Colonic mucosa (tissue), 4 donors: ENCODE measurements around the gene AP2A1. TPM values are rescaled to one million over a fixed set of nuclear protein-coding genes. Genes with fewer than 3 reads are reported as not detected.

Experiments used
- DNase-seq: peaks from one replicate; pipeline ENCODE4 v3.0.0-alpha.2; 2020
- H3K27ac ChIP-seq: fragments of 200-600 bp; one replicate; pipeline ENCODE4 v1.8.0; 2021
- H3K27me3 ChIP-seq: fragments of 200-600 bp; one replicate; pipeline ENCODE4 v1.8.0; 2021
- H3K36me3 ChIP-seq: fragments of 200-600 bp; one replicate; pipeline ENCODE4 v1.8.0; 2021
- H3K4me1 ChIP-seq: fragments of 200-600 bp; one replicate; pipeline ENCODE4 v1.8.0; 2021; ENCODE audit warnings: mild to moderate bottlenecking
- H3K4me3 ChIP-seq: fragments of 200-600 bp; one replicate; pipeline ENCODE4 v1.8.0; 2021
- H3K9ac ChIP-seq, 2 donors: one replicate each; pipeline ENCODE4 v1.7.0; 2013; ENCODE audit warnings: control low read depth in 2 of 2, low read depth in 2 of 2, low read length in 2 of 2
- H3K9me3 ChIP-seq: fragments of 200-600 bp; one replicate; pipeline ENCODE4 v1.8.0; 2021
- intact Hi-C: fragments of 100-400 bp; cut with DNase I; formaldehyde crosslinking; loops from one replicate; pipeline ENCODE4 v1.14.1; 2022
- total RNA-seq, 2 donors: library from RNA; stranded (reverse); fragmentation: NEBNext Ultra II Directional in 1 of 2; extraction: Animal tissue kit (Norgen Biotek cat#: 25700) in 1 of 2; gene quantifications; one replicate each; pipeline ENCODE4 v1.2.1, GENCODE V29; 2021
- TF ChIP-seq, protein P1 (sequence below): fragments of 200-600 bp; IDR thresholded peaks from one replicate; pipeline ENCODE4 v1.8.0; 2022; ENCODE audit warnings: antibody characterized with exemption, mild to moderate bottlenecking
- donor health status: healthy.
- donor health status: DM: no; HTN: no; CAD: no.
- donor health status: DM: no; HTN: no; CAD: no.

Gene AP2A1
- total RNA-seq, 2 donors from 2014 or later: 80.0 to 92.1 TPM

DNA sequence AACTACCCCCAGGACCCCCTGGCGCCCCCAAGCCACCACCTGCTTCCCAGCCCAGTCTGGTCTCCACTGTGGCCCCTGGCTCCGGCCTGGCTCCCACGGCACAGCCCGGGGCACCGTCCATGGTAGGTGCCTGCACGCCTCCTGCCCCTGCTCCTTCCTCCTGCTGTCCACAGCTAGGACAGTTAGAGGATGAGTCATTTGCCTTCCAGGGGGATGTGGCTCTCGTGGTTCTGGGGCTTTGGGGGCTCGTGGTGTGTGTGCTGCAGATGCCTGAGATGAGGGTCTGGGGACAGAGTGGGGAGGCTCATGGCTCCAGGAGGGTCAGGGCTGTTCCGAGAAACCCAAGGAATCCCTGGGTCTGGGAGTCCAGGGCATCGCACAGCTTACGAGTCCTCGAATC is 64.0 kb downstream of the AP2A1 start:
- Histone ChIP-seq H3K9me3 (no peaks in the 10 kb centered on the region), H3K4me1 (no peaks in the 10 kb centered on the region), H3K36me3 (peaks cover 4% of the 10 kb centered on the region), H3K9ac (no peak overlapping the region), H3K4me3 (no peak overlapping the region), H3K27me3 (no peaks in the 10 kb centered on the region), H3K27ac (no peak overlapping the region)
- DNase-seq: no peak
- intact Hi-C loops: no loop called here
- TF ChIP-seq, protein P1, sequence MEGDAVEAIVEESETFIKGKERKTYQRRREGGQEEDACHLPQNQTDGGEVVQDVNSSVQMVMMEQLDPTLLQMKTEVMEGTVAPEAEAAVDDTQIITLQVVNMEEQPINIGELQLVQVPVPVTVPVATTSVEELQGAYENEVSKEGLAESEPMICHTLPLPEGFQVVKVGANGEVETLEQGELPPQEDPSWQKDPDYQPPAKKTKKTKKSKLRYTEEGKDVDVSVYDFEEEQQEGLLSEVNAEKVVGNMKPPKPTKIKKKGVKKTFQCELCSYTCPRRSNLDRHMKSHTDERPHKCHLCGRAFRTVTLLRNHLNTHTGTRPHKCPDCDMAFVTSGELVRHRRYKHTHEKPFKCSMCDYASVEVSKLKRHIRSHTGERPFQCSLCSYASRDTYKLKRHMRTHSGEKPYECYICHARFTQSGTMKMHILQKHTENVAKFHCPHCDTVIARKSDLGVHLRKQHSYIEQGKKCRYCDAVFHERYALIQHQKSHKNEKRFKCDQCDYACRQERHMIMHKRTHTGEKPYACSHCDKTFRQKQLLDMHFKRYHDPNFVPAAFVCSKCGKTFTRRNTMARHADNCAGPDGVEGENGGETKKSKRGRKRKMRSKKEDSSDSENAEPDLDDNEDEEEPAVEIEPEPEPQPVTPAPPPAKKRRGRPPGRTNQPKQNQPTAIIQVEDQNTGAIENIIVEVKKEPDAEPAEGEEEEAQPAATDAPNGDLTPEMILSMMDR: no peak

DNA sequence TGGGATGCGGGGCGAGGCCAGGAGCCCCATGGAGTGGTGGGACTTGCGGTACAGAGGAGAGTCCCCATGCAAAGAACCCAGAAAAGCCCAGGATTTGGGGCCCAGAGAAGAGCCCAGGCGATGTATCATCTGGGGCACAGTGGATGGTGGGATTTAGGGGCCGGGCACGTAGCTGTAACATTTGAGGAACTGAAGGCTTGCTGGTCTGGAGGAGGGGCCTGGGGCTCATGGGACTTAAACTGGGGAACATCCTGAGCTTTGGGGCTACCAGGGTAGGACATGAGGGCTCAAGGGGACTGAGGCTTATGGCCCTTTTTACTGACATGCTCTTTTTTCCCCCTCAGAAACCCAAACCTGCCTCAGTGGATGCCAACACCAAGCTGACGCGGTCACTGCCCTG is 64.8 kb downstream of the AP2A1 start:
- Histone ChIP-seq H3K27me3 (no peaks in the 10 kb centered on the region), H3K27ac (no peak overlapping the region), H3K9me3 (no peaks in the 10 kb centered on the region), H3K4me3 (no peak overlapping the region), H3K4me1 (no peaks in the 10 kb centered on the region), H3K9ac (no peak overlapping the region), H3K36me3 (peaks cover 9% of the 10 kb centered on the region)
- TF ChIP-seq, protein P1: no peak
- intact Hi-C loops: no loop called here
- DNase-seq: no peak

DNA sequence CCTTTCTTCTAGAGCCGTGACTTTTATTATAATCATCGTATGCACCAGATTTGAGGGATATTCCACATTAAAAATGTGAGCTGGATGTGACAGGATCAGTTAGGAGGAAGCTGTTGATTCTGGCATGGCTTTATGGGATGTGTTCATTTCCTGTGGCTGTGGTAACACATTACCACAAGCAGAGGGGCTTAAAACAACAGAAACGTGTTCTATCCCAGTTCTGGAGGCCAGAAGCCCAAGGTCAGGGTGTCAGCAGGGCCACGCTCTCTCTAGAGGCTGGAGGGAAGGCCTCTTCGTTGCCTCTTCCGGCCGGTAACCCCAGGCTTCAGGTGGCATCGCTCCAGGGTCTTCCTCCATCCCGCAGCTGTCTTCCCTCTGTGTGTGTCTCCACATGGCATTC is 65.8 kb downstream of the AP2A1 start:
- Histone ChIP-seq H3K27ac (no peak overlapping the region), H3K4me3 (no peak overlapping the region), H3K27me3 (no peaks in the 10 kb centered on the region), H3K9ac (no peak overlapping the region), H3K9me3 (no peaks in the 10 kb centered on the region), H3K4me1 (no peaks in the 10 kb centered on the region), H3K36me3 (peaks cover 9% of the 10 kb centered on the region)
- DNase-seq: no peak
- TF ChIP-seq, protein P1: no peak
- intact Hi-C loops: no loop called here

DNA sequence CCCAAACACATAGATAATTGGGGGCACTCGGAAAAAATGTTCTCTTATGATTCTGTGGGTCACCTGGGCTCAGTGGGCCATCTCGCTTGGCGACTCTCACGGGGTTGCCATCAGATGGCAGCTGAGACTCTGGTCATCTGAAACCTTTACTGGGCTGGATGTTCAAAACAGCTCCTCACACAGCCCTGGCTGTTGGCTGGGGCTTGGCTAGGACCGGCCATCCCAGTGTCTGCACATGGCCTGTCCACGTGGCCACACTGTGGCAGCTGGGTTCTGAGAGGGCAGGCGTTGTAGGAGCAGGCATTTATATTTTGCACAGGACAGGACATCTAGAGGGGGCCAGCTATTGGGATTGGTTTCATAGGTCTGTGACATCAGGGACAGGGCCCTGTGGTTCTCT is 66.8 kb downstream of the AP2A1 start:
- peaks cover 9% of the 10 kb centered on the region for H3K36me3 ChIP-seq
- H3K4me1 ChIP-seq: no peaks in the 10 kb centered on the region
- H3K9ac ChIP-seq: no peak overlapping the region
- no peak for DNase-seq
- H3K27me3 ChIP-seq: no peaks in the 10 kb centered on the region
- intact Hi-C loops: no loop called here
- no peak overlapping the region for H3K4me3 ChIP-seq
- no peaks in the 10 kb centered on the region for H3K9me3 ChIP-seq
- TF ChIP-seq, protein P1: no peak
- H3K27ac ChIP-seq: no peak overlapping the region

DNA sequence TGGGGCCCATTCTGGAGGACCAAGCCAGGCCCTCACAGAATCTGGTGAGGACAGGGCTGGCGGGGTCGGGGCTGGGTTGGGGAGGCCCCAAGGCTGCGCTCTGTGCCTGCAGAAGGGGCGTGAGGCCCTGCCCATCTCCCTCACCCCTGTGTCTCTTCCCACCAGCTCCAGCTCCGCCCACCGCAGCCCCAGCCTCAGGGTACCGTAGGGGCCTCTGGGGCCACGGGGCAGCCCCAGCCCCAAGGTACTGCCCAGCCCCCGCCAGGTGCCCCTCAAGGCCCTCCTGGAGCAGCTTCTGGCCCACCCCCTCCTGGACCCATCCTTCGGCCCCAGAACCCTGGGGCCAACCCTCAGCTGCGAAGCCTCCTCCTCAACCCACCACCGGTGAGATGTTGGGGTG is 68.8 kb downstream of the AP2A1 start:
- intact Hi-C loops: no loop called here
- Histone ChIP-seq H3K9ac (no peak overlapping the region), H3K36me3 (peaks cover 9% of the 10 kb centered on the region), H3K9me3 (no peaks in the 10 kb centered on the region), H3K4me3 (no peak overlapping the region), H3K27ac (no peak overlapping the region), H3K4me1 (no peaks in the 10 kb centered on the region), H3K27me3 (no peaks in the 10 kb centered on the region)
- TF ChIP-seq, protein P1: no peak
- no peak for DNase-seq
